Trophoblast cell (in vitro differentiated cells and primary cell): Measurements from ENCODE around the gene BAG5.

ENCODE experiments used
- DNase-seq, 2 donors: peaks; one replicate each; pipeline ENCODE4 v3.0.0-alpha.2; 2016
- H2AFZ ChIP-seq: 2 replicates; pipeline ENCODE4 v1.6.1; 2013; ENCODE audit warnings: low read length, moderate library complexity, mild to moderate bottlenecking; ENCODE audit not compliant: insufficient read depth, poor library complexity
- H2AK5ac ChIP-seq: 2 replicates; pipeline ENCODE4 v1.6.1; 2013; ENCODE audit warnings: mild to moderate bottlenecking, low read length
- H2BK120ac ChIP-seq: 2 replicates; pipeline ENCODE4 v1.6.1; 2013; ENCODE audit warnings: low read length, mild to moderate bottlenecking, moderate library complexity; ENCODE audit not compliant: insufficient read depth, poor library complexity
- H2BK12ac ChIP-seq: 2 replicates; pipeline ENCODE4 v1.6.1; 2013; ENCODE audit warnings: mild to moderate bottlenecking, low read length, moderate library complexity
- H2BK5ac ChIP-seq: 2 replicates; pipeline ENCODE4 v1.6.1; 2013; ENCODE audit warnings: low read length, low read depth, moderate library complexity, mild to moderate bottlenecking; ENCODE audit not compliant: poor library complexity
- H3K14ac ChIP-seq: 2 replicates; pipeline ENCODE4 v1.6.1; 2013; ENCODE audit warnings: mild to moderate bottlenecking, low read length
- H3K18ac ChIP-seq: 2 replicates; pipeline ENCODE4 v1.6.1; 2013; ENCODE audit warnings: mild to moderate bottlenecking, low read length
- H3K23ac ChIP-seq: 2 replicates; pipeline ENCODE4 v1.6.1; 2013; ENCODE audit warnings: low read length
- H3K27ac ChIP-seq: 2 replicates; pipeline ENCODE4 v1.5.1; 2013; ENCODE audit warnings: low read depth, mild to moderate bottlenecking, inconsistent platforms, low read length, moderate library complexity
- H3K27me3 ChIP-seq: 2 replicates; pipeline ENCODE4 v1.6.1; 2013; ENCODE audit warnings: inconsistent platforms, mild to moderate bottlenecking, low read length, moderate library complexity; ENCODE audit not compliant: insufficient read depth
- H3K36me3 ChIP-seq, 2 experiments: 1 replicate in 1 of 2; 2 replicates in 1 of 2; pipeline ENCODE4 v1.6.1; 2013; ENCODE audit warnings: low read length in 2 of 2, mild to moderate bottlenecking in 2 of 2, moderate library complexity in 1 of 2; ENCODE audit not compliant: insufficient read depth in 2 of 2, control insufficient read depth in 1 of 2
- H3K4ac ChIP-seq: 2 replicates; pipeline ENCODE4 v1.6.1; 2013; ENCODE audit warnings: low read depth, mild to moderate bottlenecking, low read length, moderate library complexity
- H3K4me1 ChIP-seq, 2 experiments: 1 replicate in 1 of 2; 2 replicates in 1 of 2; pipeline ENCODE4 v1.6.1; 2013; ENCODE audit warnings: low read length in 2 of 2, mild to moderate bottlenecking in 2 of 2, moderate library complexity in 1 of 2; ENCODE audit not compliant: insufficient read depth in 2 of 2, control insufficient read depth in 1 of 2
- H3K4me2 ChIP-seq: 2 replicates; pipeline ENCODE4 v1.6.1; 2013; ENCODE audit warnings: inconsistent platforms, mild to moderate bottlenecking, low read length, moderate library complexity
- H3K4me3 ChIP-seq: 2 replicates; pipeline ENCODE4 v1.5.1; 2013; ENCODE audit warnings: mild to moderate bottlenecking, low read depth, low read length, inconsistent platforms
- H3K79me1 ChIP-seq: one replicate; pipeline ENCODE4 v1.6.1; 2013; ENCODE audit warnings: low read length
- H3K79me2 ChIP-seq: 2 replicates; pipeline ENCODE4 v1.6.1; 2013; ENCODE audit warnings: low read length, mild to moderate bottlenecking; ENCODE audit not compliant: control insufficient read depth, insufficient read depth, poor library complexity
- H3K9ac ChIP-seq: 2 replicates; pipeline ENCODE4 v1.6.1; 2013; ENCODE audit warnings: mild to moderate bottlenecking, low read length
- H3K9me3 ChIP-seq: 2 replicates; pipeline ENCODE4 v1.6.1; 2013; ENCODE audit warnings: low read depth, mild to moderate bottlenecking, control low read depth, inconsistent platforms, low read length; ENCODE audit not compliant: insufficient read depth
- H4K12ac ChIP-seq: 2 replicates; pipeline ENCODE4 v1.6.1; 2013; ENCODE audit warnings: low read depth, mild to moderate bottlenecking, low read length, moderate library complexity
- H4K8ac ChIP-seq: 2 replicates; pipeline ENCODE4 v1.6.1; 2013; ENCODE audit warnings: low read depth, mild to moderate bottlenecking, low read length, moderate library complexity
- H4K91ac ChIP-seq: one replicate; pipeline ENCODE4 v1.6.1; 2013; ENCODE audit warnings: low read depth, mild to moderate bottlenecking, low read length, moderate library complexity
- WGBS: extraction: QIAGEN DNeasy Blood & Tissue Kit; methylation state at CpG from one replicate; pipeline ENCODE4 v1.1.7; 2013; ENCODE audit warnings: missing lambda C conversion rate; ENCODE audit not compliant: insufficient read length, insufficient coverage; ENCODE audit errors: extremely low coverage; 5-methylcytosine and 5-hydroxymethylcytosine counted together

The BAG5 gene

GRCh38 chr14:103540821-103541708 is 21.4 kb downstream of the BAG5 start:
- Histone ChIP-seq H2BK5ac (no peak overlapping the region), H3K18ac (no peak overlapping the region), H2BK12ac (no peak overlapping the region), H3K4me3 (no peak overlapping the region), H4K91ac (no peak overlapping the region), H3K79me1 (no peaks in the 10 kb centered on the region), H3K4me2 (no peak overlapping the region), H3K27me3 (no peaks in the 10 kb centered on the region), H3K14ac (no peak overlapping the region), H2AK5ac (no peak overlapping the region), H3K36me3 (no peaks in the 10 kb centered on the region), H3K27ac (no peak overlapping the region), H3K4me1 (peaks cover 7 to 9% of the 10 kb centered on the region in 2 experiments), H3K9me3 (no peaks in the 10 kb centered on the region), H2BK120ac (no peak overlapping the region), H4K12ac (no peak overlapping the region), H3K4ac (no peak overlapping the region), H4K8ac (no peak overlapping the region), H2AFZ (no peak overlapping the region), H3K79me2 (no peaks in the 10 kb centered on the region), H3K9ac (no peak overlapping the region), H3K23ac (no peak overlapping the region)
- WGBS = no CpG with 5 or more reads among the region's 17 CpGs
- no peak for DNase-seq

- H2AK5ac ChIP-seq = no peak overlapping the region
- WGBS = no CpG with 5 or more reads among the region's 28 CpGs
- no peak overlapping the region for H2BK12ac ChIP-seq
- H3K36me3 ChIP-seq = peaks cover 7 to 8% of the 10 kb centered on the region in 2 experiments
- no peak overlapping the region for H3K4me2 ChIP-seq
- no peak overlapping the region for H4K8ac ChIP-seq
- no peaks in the 10 kb centered on the region for H3K9me3 ChIP-seq
- no peak overlapping the region for H4K12ac ChIP-seq
- no peak overlapping the region for H2BK5ac ChIP-seq
- no peak overlapping the region for H2BK120ac ChIP-seq
- H3K27me3 ChIP-seq = no peaks in the 10 kb centered on the region
- no peak overlapping the region for H3K9ac ChIP-seq
- peak in 1 of 2 donors; percentile 31 for DNase-seq
- H3K14ac ChIP-seq = no peak overlapping the region
- H3K27ac ChIP-seq = no peak overlapping the region
- peaks cover 7 to 9% of the 10 kb centered on the region in 2 experiments for H3K4me1 ChIP-seq
- no peaks in the 10 kb centered on the region for H3K79me1 ChIP-seq
- no peak overlapping the region for H3K23ac ChIP-seq
- H2AFZ ChIP-seq = no peak overlapping the region
- H3K4me3 ChIP-seq = no peak overlapping the region
- no peaks in the 10 kb centered on the region for H3K79me2 ChIP-seq
- no peak overlapping the region for H3K18ac ChIP-seq
- no peak overlapping the region for H4K91ac ChIP-seq
- no peak overlapping the region for H3K4ac ChIP-seq
Measured at GRCh38 chr14:103539056-103539825, 23.2 kb downstream of the BAG5 start.

GRCh38 chr14:103538291-103539055 is 24.0 kb downstream of the BAG5 start:
- no CpG with 5 or more reads among the region's 30 CpGs for WGBS

More at GRCh38 chr14:103538291-103539055, 24.0 kb downstream of the BAG5 start:
- Histone ChIP-seq H2AK5ac (no peak overlapping the region), H2BK5ac (no peak overlapping the region), H3K9me3 (no peaks in the 10 kb centered on the region), H3K9ac (no peak overlapping the region), H4K91ac (no peak overlapping the region), H3K18ac (no peak overlapping the region), H3K23ac (no peak overlapping the region), H2BK12ac (no peak overlapping the region), H2AFZ (no peak overlapping the region), H3K36me3 (peaks cover 8 to 13% of the 10 kb centered on the region in 2 experiments), H3K79me2 (no peaks in the 10 kb centered on the region), H3K4me3 (no peak overlapping the region), H3K4me2 (no peak overlapping the region), H3K4me1 (peaks cover 7 to 9% of the 10 kb centered on the region in 2 experiments), H4K12ac (no peak overlapping the region), H2BK120ac (no peak overlapping the region), H3K27ac (no peak overlapping the region), H4K8ac (no peak overlapping the region), H3K4ac (no peak overlapping the region), H3K27me3 (no peaks in the 10 kb centered on the region), H3K14ac (no peak overlapping the region), H3K79me1 (no peaks in the 10 kb centered on the region)
- DNase-seq = no peak
